Mesothelial cell of epicardium (in vitro differentiated cells): ENCODE data around the gene RPS5. TPM values are rescaled to one million over a fixed set of nuclear protein-coding genes. Genes with fewer than 3 reads are reported as not detected.
A peak's percentile ranks its signal among the peaks of the same experiment; 100 is the strongest.

Source experiments
- DNase-seq, 2 experiments: peaks; one replicate each; pipeline ENCODE4 v3.0.0; 2021; ENCODE audit warnings: low spot score in 2 of 2; ENCODE audit not compliant: unreplicated experiment in 2 of 2
- H3K27ac Mint-ChIP-seq: 2 replicates; pipeline ENCODE4 v1.8.0; 2021; ENCODE audit warnings: mixed read lengths
- H3K27me3 Mint-ChIP-seq: 2 replicates; pipeline ENCODE4 v1.8.0; 2021; ENCODE audit warnings: low read depth, mixed read lengths
- H3K36me3 Mint-ChIP-seq: 2 replicates; pipeline ENCODE4 v1.8.0; 2021; ENCODE audit warnings: mixed read lengths
- H3K4me1 Mint-ChIP-seq: 2 replicates; pipeline ENCODE4 v1.8.0; 2021; ENCODE audit warnings: mixed read lengths
- H3K4me3 Mint-ChIP-seq: 2 replicates; pipeline ENCODE4 v1.8.0; 2021; ENCODE audit warnings: mild to moderate bottlenecking, moderate library complexity, mixed read lengths
- H3K9me3 Mint-ChIP-seq: 2 replicates; pipeline ENCODE4 v1.8.0; 2021; ENCODE audit warnings: mixed read lengths
- CTCF ChIP-seq: fragments of 200-600 bp; sonication (generic); IDR thresholded peaks from one replicate; pipeline ENCODE4 v1.5.0; 2021; ENCODE audit warnings: antibody characterized with exemption; ENCODE audit not compliant: unreplicated experiment
- total RNA-seq: library from RNA; stranded (reverse); gene quantifications from 3 replicates; pipeline ENCODE4 v1.2.1, GENCODE V29; 2021

Gene RPS5
- total RNA-seq, 1 donor from 2014 or later: 985 TPM

DNA sequence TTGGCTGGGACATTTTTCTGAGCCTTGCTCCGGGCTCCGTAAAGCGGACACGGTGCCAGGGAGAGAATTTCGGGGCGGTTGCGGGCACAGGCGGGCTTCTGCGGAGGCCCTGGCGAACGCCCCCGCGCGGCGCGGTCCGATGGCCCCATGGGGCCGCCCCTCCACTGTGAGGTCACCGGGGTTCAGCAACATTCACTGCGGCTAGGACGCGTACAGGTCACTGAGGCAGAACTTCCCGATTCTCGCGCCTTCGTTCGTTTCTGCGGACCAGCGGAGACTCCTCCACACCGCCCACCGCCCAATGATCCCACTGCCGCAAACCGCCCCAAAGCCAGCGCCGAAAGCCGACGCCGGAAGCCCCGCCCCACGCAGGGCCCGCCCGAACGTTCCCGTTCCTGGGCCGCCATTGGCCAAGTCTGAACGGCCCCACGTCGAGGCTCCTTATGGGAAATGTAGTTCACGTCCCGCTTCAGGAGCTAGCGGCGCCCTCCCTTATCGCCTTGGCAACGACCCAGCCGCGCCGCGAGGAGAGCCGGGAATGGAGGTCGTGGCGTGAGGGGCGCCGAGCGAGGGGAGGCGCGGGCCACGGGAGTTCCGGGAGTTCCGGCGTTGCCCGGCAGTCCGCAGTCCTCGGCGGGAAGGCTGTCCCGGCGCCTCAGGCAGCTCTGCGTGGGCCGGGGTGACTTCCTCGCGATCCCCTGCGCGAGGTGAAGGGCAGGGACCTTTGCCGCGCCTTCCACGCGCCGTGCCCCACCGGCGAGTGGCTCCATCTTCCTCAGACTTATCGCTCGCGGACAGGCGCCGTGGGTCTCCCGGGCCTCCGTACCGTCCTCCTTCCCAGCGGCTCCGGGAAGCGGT lies 21.3 kb downstream of the RPS5 start, which contains the start of gene ZNF584:
ZNF584 (plus strand) TSS at position 498 of the 858 bp plus-strand sequence. CDS start 499 bp downstream, outside the sequence.
- Mint-ChIP-seq H3K36me3 (peaks cover 6% of the 10 kb centered on the region), H3K27ac (peak within 1 kb of the TSS; percentile 94), H3K9me3 (no peaks in the 10 kb centered on the region), H3K4me1 (peaks cover 23% of the 10 kb centered on the region), H3K27me3 (no peaks in the 10 kb centered on the region), H3K4me3 (peak within 1 kb of the TSS; percentile 83)
- DNase-seq: peak; percentile 91 to 95
- no peak for TF ChIP-seq CTCF

- Mint-ChIP-seq H3K36me3 (peaks cover 6% of the 10 kb centered on the region), H3K27me3 (no peaks in the 10 kb centered on the region), H3K4me3 (peak overlapping the region; percentile 83), H3K9me3 (no peaks in the 10 kb centered on the region), H3K27ac (peak overlapping the region; percentile 63), H3K4me1 (peaks cover 23% of the 10 kb centered on the region)
- no peak for TF ChIP-seq CTCF
- DNase-seq: peak in 1 of 2 experiments; percentile 54
Observed at GRCh38 chr19:58409010-58409790, 22.1 kb downstream of the RPS5 start.

- H3K4me3 Mint-ChIP-seq: no peak overlapping the region
- no peak overlapping the region for H3K27ac Mint-ChIP-seq
- H3K4me1 Mint-ChIP-seq: no peaks in the 10 kb centered on the region
- no peak for TF ChIP-seq CTCF
- H3K27me3 Mint-ChIP-seq: no peaks in the 10 kb centered on the region
- peaks cover 45% of the 10 kb centered on the region for H3K36me3 Mint-ChIP-seq
- peaks cover 12% of the 10 kb centered on the region for H3K9me3 Mint-ChIP-seq
- DNase-seq: no peak
Observed at GRCh38 chr19:58416604-58417003, 29.5 kb downstream of the RPS5 start.

- H3K9me3 Mint-ChIP-seq: peaks cover 12% of the 10 kb centered on the region
- TF ChIP-seq CTCF: no peak
- H3K27ac Mint-ChIP-seq: no peak overlapping the region
- H3K4me3 Mint-ChIP-seq: no peak overlapping the region
- peaks cover 47% of the 10 kb centered on the region for H3K36me3 Mint-ChIP-seq
- H3K27me3 Mint-ChIP-seq: no peaks in the 10 kb centered on the region
- H3K4me1 Mint-ChIP-seq: no peaks in the 10 kb centered on the region
- no peak for DNase-seq
Observed at GRCh38 chr19:58417071-58417470, 30.0 kb downstream of the RPS5 start.

DNA sequence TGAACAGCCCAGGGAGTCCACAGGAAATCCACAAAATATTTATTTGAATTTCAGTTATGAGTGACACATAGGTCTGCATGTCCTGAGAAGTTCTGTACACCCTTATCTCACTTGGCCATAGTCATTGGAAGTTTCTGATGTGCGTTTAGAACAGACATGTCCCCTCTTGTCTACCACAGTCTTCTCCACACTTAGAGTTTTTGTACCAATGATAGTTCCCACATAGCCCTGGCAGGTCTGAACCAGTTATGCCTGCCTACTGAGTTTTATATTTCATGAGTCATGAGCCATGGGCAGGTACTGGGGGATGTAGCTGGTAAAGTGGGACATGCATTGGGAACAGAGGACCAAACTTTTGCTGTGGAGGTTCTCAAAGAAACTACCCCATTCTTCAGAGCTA lies 41.5 kb downstream of the RPS5 start:
- H3K4me1 Mint-ChIP-seq: no peaks in the 10 kb centered on the region
- H3K9me3 Mint-ChIP-seq: peaks cover 56% of the 10 kb centered on the region
- TF ChIP-seq CTCF: no peak
- no peaks in the 10 kb centered on the region for H3K27me3 Mint-ChIP-seq
- peaks cover 57% of the 10 kb centered on the region for H3K36me3 Mint-ChIP-seq
- H3K27ac Mint-ChIP-seq: no peak overlapping the region
- no peak overlapping the region for H3K4me3 Mint-ChIP-seq
- no peak for DNase-seq
